GM19043 (cell line): ENCODE measurements around the gene PRICKLE2.

Experiments
- ATAC-seq: cut with Tn5 transposase; IDR thresholded peaks from one replicate; pipeline ENCODE4 v1.9.1; 2021; ENCODE audit warnings: low read depth; ENCODE audit not compliant: unreplicated experiment

The PRICKLE2 gene

DNA sequence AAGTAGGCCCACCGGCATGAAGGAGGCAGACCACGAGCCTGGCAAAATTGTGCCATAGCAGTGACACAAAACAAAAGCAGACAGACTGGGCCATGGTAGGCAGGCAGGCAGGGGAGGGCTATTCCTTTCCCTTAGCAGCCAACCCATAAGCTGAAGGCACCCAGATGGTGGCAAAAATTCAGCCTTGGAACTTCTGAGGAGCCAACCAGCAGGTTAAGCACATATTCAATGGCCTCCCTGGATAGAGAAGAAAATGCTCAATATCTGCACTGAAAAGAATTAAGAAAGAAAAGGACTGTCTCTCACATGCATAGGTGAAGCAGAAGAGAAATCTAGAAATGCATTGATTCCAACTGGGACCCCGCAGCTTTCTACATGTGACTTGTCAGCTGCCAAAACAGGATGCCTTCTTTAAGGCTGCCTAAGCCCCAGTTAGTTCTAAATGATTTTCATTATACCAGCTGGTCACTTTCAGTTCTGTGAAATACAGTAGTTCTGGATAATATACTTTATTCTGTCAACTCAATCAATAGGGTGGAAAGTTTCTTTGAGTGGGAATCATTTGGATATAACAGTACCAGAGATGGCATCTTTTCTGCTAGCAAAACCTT is 2.7 kb downstream of the PRICKLE2 start:
- ATAC-seq = no peak

DNA sequence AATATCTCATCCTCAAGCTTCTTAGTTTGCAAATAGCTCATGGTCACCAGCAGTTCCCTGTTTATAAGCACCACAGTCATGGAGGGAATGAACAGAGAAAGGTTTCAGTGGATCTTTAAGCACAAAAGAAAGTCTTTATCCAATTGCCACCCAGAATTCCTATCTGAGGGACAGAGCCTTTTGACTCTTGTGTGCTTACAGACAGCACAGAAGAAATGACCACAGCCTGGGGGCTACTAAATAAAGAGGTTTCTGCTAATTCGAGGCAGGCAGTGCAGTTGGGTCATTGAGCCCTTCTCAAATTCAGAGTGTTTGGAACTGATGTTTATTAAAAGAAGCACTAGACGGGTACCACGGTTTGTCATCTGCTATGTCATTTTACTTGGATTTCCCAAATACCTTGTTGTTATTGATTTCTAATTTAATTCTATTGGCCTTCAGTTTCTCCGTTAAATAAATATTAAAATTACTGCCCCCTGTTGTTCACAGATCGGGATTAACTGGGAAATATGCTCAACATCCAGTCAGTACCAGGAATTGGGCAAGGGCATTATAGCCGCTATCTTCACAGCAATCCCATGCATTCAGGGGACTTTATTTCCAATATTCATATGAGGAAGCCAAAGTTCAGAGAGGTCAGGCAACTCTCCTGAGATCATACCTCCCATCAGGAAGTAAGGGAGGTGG is 3.6 kb downstream of the PRICKLE2 start:
- no peak for ATAC-seq

DNA sequence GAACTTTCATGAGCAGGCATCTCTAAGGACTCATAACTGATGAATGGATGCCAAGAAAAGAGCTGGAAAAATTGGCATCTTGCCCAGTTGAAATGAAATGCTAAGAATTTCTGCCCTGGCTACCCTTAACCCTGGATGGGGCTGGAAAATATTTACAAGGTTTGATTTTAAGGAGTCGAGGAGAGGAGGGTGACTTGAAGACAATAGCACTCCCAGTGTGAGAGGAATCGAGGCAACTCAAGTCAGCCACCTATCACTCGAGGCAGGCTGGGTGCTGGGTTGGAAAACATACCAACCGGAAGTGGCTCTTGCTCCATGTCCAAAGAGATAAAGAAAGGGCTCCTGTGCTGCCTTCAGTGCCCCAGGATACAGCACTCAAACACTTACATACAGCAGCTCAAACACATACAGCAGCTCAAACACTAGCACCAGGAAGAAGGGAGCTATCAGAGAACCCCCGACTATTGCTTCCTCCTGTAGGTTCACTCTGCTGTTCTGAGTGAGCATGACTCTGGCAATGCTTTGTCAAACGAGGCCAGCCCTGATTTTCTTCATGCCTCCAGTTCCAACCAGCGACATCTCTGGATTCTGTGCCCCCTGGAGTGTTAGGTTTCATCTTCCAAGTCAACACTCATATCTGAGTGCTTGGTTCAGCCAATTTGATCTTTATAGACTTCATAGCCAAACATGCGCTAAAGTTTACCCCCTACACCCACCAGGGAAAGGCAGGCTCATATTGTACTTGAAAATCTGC is 4.9 kb downstream of the PRICKLE2 start:
- ATAC-seq = no peak

DNA sequence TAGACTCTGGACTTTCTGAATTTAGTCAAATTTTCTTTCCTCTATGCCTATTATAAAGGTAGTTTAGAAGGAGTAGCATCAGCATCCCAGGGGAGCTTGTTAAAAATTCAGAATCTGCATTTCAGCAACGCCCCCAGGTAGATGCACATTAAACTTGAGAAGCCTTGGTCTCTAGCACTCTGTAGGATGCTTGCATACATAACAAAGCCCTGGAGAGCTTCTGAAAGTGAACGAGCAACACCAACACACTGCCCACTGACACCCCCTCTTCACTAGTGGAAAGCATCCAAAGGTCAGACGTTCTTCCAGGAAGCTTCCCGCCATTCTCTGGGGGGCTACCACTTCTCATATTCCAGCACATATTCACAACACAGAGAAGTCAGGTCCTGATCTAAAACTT is 6.5 kb downstream of the PRICKLE2 start:
- no peak for ATAC-seq

DNA sequence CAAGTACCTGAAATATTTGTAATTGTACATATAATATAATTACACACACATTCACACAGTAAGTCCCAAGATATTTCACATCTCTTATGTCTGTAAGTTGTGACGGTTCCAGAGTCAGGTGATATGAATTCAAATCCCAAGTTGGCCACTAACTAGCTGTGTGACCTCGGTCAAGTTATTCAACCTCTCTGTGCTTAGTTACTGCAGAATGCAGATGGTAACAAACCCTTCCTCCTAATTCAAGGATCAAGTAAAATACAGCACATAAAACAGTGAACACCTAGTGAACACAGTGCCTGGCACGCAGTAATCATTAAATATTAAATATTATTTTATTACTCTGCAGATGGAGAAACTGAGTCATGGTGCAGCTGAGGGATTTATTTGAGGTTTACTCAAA is 6.9 kb downstream of the PRICKLE2 start:
- ATAC-seq = no peak

DNA sequence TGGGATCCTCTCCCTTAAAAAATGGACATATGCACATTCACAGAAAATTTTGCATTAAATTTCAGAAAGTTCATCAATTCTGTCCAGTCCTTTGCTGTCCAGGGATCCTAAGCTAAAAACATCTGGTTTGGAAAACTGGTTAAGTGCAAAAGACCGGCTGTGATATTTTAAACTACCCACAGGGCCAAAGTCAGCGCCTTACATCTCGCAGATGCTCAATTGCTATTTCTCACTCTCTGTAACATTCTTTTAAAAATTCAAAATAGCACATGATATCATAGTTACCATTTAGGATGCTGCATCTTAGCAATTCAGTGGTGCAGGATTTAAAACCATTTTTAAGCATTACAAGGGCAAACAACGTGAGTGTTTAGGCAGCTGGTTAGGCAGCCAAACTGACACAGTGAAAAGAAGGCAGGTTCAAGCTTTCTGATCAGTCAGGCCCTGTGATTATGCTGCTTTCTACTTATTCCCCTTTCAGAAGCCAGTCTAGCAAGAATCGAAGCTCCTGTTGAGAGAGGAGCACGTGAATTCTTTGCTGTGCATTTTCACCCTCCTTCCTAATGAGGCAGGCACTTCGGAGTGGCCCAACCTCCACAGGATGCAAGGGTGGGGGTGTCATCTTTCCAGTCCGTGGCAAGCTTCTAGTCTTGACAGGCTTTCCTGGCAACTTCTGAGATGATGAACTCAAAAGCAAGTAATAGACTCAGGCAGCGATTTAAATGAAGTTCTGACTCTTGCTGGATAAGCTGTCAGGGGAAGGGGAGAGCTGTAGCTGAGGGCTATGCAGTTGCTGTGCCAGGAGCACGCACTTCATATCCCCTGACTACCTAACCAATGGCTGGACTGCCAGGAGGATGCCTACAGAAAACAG is 8.8 kb downstream of the PRICKLE2 start:
- no peak for ATAC-seq

DNA sequence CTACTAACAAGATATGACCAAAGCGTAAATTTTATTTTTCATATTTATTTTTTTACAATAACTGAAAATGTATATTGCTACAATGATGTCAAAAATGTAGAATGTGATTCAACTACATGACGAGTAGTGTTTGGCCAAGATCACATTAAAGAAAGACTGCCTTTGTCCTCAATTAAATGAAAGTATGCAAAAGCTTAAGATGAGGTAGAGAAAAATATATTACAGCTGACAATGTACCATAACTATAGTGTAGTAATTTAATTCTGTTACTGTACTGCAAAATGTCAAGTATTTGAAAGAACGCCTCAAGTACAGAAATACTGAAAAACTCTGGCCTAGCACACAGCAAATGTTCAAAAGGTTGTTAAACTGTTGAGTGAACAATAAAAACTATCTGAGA is 9.7 kb downstream of the PRICKLE2 start:
- no peak for ATAC-seq

DNA sequence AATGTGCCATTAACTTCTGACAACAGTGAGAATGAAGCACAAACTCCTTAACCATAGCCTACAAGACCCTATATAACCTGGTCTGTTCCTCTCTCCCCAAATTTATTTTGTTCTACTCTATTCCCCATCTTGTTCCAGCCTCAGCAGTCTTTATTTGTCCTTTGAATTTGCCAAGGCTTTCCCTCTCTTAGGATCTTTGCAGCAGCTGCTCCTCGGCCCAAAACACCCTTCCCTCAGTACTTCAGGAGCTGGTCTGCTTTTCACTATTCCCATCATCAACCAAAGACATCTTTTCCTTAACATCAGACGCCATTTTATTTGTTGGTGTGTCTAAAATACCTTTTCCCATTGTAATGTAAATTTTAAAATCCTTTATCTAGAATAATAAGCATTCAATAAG is 10.2 kb downstream of the PRICKLE2 start:
- ATAC-seq = no peak

DNA sequence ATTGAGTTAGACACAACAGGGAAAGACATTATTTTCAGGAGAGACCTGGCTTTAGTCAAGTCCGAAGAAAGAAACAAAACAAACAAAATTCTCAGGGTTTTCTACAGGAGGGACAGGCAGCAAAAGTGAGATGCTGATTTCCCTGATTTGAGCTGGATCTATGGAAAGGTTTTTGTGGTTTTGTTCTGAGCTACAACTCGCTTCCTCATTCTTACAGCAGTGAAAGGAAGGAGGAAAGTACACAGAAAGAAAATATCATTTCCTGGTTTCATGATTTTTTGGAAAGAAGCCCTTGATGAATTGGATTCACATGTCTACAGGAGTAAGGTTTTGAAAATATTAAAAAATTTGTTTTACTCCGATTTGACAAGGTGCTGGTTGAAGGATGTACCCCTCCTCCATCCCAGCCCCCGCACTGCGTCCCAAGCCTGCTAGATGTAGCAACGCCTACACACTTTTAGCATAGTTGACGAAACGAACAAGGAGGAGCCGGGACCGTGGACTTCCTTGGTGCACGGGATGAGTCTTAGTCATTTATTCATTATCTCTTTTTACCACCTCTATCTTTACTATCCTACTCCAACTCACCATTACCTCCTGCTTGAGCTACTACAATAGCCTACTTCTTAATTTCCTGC is 10.8 kb downstream of the PRICKLE2 start:
- no peak for ATAC-seq

DNA sequence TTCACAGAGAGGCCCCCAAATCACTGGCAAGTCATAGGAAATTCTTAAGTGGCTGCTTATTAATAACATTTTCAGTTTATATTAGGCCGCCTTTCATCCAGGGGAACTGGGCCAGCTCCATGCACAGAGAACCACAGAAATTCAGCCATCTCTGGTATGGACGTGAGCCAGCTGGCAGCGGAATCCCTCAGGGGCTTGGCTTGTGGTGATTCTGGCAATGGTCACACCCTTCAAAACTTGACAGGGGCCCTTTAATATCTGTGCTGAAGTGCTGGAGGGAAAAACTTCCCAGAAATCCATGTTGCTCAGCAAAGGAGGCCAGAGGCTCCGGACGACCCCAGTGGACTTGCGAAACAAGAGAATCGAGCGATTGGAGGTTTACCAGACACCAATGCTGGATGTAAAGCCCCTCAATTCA is 11.3 kb downstream of the PRICKLE2 start:
- ATAC-seq = no peak

DNA sequence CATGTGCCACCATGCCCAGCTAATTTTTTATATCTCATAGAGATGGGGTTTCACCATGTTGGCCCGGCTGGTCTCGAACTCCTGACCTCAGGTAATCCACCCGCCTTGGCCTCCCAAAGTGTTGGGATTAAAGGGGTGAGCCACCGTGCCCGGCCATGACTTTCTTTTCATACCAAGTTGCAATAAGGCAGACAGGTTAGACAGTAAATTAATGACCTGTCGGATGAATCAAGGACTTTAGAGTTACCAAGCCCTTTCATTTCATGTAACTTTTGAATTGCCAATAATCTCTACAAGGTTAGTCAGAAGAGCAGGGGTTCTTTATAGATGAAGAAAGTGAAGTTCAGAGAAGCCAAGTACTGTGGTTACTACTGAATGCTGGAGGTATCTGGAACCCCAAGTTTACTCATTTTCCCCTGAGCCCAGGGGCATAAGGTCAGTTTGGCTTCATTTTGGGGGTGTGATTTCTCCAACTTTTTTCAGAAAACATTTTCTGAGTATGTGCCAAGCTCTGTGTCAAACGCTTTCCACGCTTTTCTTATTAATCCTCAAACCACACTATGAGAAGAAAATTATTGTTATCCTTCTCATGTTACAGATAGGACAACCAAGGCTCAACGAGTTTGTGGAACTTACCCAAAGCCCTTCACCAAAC is 11.9 kb downstream of the PRICKLE2 start:
- no peak for ATAC-seq

DNA sequence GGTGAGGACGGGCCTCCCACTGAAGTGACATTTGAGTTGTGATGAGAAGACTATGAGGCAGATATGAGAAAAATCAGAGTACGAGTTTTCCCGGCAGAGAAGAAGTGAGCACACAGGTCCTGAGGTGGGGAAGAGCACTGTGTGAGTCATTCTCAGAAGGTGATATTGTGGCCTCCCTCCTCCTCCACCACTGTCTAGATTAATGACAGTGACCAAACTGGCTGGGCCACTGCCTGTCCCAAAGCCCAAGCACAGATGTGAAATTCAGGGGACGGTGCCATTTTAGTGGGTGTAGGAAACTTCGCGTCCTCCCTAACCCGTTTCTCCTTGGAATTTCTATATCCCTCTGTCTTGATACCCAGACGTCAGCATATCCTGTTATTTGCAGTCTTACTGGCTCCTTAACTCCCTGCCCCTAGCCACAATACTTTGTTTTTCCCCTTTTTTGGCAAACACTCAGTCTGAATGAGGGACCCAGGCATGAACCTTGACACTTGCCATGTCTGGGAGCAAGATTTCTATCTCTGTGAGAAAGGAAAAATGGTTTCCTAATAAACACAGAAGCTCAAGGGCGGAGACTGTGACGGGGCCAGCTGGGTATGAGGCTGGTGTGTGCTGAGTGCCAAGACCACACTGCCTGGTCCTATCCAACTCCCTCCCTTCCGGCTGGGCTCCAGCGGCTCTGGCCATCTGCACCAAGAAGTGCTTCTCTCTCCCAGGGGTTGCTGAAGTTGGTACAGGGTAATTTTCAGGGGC is 15.2 kb downstream of the PRICKLE2 start:
- ATAC-seq = no peak

DNA sequence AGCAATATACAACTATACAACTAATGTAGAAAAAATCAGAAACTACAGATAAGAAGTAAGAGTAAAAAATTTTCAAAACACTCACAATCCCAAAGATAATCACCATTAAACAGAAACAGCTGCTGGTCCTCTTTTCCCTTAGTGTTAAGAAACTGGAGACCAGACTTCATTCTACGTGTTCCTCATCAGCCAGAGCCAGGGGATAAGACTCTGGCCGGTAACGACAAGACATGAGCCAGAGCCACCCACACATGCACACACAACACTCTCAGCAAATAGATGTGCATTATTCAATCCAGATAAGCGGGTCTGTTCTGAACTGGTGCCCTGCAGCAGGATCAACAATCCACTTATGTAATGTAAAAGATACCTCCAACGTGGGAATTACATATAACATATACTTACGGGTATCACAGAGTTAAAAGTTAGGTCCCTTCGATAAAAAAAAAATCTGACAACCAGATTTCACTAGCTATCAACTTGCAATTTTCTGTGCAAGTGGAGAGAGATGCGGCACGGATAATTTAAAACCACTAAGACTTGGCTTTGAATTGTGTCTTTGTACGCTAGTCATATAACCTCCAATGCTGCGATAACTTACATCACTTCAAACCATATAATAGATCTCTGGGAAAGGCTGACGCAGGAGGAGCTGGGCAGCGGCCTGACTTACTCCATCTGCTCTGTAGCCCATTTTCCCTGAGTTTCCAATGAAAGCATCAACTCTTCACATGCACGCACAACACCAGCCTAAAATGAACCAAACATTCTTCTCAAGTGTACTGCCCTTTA is 17.8 kb downstream of the PRICKLE2 start:
- ATAC-seq = no peak

DNA sequence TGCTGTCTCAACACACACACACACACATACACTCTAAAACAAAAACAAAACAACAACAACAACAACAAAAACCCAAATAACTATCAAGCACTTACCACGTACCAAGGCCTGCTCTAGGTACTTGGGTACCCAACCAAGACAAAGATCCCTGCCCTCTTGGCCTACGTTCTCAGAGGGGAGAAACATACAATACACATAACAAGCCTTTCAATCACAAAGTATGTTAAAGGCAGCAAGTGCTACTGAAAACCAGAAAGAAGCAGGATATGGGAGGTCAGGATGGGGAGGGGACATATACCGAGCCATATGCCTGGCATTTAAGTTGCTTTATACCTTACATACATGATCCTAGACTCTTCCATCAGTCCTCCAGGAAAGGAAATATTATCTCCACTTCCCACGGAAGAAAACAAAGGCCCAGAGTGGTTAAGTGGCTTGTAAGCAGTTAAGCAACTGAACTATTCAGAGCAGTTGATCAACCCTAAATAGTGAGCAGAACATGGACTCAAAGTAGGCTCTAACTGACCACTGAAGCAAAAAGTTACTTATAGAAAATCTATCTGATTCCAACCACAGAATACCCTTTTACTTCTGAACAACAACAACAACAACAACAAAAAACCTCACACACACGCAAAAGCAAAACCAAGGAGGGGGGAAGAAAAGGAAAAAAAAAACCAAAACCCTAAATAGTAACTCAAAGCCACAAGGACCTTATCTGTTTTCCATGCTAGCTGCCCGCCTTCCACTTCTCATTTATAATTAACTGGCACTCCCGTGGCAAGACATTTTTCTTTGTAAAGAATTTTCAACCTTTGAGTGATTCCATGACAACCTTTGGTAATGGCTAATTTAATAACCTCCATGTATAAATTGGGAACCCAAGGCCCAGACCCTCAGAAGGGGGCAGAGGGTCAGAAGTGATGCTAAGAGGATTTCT is 21.0 kb downstream of the PRICKLE2 start:
- no peak for ATAC-seq

DNA sequence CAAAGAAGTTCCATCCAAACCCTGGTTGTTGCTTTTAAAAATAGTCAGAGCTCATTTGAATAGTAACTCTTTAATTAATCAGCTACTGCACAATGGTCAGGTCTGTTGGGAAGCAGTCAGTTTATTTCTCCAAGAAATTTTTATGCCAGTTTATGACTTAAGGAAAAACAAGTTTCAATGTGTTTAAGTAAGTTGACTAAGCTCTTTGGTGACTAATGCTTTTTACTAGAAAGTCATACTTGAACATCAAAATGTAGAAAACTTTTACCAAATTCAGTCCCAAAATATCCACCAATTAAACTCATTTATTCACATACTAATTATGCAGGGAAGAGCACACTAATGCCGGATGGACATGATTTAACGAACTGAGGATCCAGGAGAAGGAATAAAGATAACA is 22.1 kb downstream of the PRICKLE2 start:
- no peak for ATAC-seq

DNA sequence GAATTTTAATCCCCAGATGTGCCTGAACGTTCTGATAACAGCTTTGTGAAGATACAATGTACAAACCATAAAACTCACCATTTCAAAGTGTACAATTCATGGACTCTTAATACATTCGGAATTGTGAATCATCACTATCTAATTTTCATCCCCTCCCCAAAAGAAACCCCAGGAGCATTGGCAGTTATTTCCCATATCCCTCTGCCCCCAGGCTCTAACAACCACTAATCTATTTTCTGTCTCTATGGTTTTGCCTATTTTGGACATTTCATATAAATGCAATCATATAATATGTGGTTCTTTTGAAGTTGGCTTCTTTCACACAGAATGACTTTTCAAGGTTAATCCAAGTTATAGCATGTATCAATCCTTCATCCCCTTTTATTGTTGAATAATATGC is 25.3 kb downstream of the PRICKLE2 start:
- no peak for ATAC-seq

DNA sequence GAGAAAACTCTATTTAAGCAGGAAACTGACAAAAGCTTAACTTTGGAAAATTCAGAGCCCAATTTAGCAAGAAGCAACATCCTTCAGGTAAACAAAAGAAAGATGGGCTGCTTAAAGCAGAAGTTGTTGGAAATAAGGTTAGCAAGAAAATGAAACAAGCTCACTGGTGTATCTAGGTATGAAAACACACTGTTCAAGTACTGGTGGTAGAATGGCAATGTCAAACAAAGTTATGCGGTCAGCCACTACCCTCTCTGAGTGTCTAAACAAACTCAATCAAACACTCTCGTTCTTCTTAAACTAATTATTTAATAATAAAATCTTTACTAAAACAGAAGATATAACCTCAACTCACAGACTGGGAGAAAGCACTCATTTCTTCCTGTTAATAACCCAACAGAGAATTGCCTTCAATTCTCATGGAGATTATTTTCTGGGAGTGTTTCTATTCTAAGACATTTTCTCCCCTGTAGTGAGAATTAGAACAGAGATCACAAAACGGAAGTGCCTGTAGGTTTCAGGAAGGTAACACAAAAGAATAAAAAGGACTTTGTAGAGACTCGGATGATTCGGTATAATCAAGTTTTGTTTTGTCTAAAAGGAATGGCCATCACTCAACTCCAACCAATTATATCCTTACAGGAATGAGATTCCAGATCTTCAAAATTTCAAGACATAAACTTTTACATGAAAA is 28.9 kb downstream of the PRICKLE2 start:
- ATAC-seq = no peak
